NK-92 treated with Interleukin-12 subunit alpha and Interleukin-12 subunit beta, amount 100 ng/mL, for 24 hours (cell line): ENCODE results near the gene NAV2.

Experiments
- DNase-seq: peaks from one replicate; lab custom pipeline; 2025; lab: John Stamatoyannopoulos, UW

The NAV2 gene

GRCh38 chr11:19779740-19780139 is 67.1 kb downstream of the NAV2 start:
- DNase-seq, result no peak

- no peak for DNase-seq
These were observed 68.7 kb downstream of the NAV2 start for GRCh38 chr11:19781351-19781750.

GRCh38 chr11:19785265-19785664 is 72.6 kb downstream of the NAV2 start:
- DNase-seq, result no peak

GRCh38 chr11:19786644-19787043 is 74.0 kb downstream of the NAV2 start:
- no peak for DNase-seq

- no peak for DNase-seq
These were observed 75.8 kb downstream of the NAV2 start for GRCh38 chr11:19788435-19788834.

GRCh38 chr11:19789245-19789644 is 76.6 kb downstream of the NAV2 start:
- DNase-seq, result no peak

- no peak for DNase-seq
These were observed 77.4 kb downstream of the NAV2 start for GRCh38 chr11:19789835-19790710.

- DNase-seq, result no peak
These were observed 78.4 kb downstream of the NAV2 start for GRCh38 chr11:19790831-19791552.

GRCh38 chr11:19792510-19792909 is 79.9 kb downstream of the NAV2 start:
- DNase-seq, result no peak

- DNase-seq, result no peak
These were observed 80.7 kb downstream of the NAV2 start for GRCh38 chr11:19793326-19793725.

- DNase-seq, result no peak
These were observed 81.5 kb downstream of the NAV2 start for GRCh38 chr11:19794161-19794560.

GRCh38 chr11:19795082-19795481 is 82.4 kb downstream of the NAV2 start:
- DNase-seq, result no peak

- DNase-seq, result no peak
These were observed 87.5 kb downstream of the NAV2 start for GRCh38 chr11:19800162-19800561.

GRCh38 chr11:19800714-19801519 is 88.3 kb downstream of the NAV2 start:
- DNase-seq, result no peak

GRCh38 chr11:19802773-19803293 is 90.2 kb downstream of the NAV2 start:
- no peak for DNase-seq

GRCh38 chr11:19803506-19803998 is 90.9 kb downstream of the NAV2 start:
- DNase-seq, result no peak

- no peak for DNase-seq
These were observed 92.7 kb downstream of the NAV2 start for GRCh38 chr11:19805376-19805775.

GRCh38 chr11:19805827-19806226 is 93.2 kb downstream of the NAV2 start:
- DNase-seq, result no peak

- DNase-seq, result no peak
These were observed 93.6 kb downstream of the NAV2 start for GRCh38 chr11:19806251-19806650.

GRCh38 chr11:19808076-19808911 is 95.7 kb downstream of the NAV2 start:
- no peak for DNase-seq

GRCh38 chr11:19810852-19811251 is 98.2 kb downstream of the NAV2 start:
- no peak for DNase-seq
